Transverse colon (tissue), 4 donors: ENCODE results near the gene KRTAP4-6. TPM values are rescaled to one million over a fixed set of nuclear protein-coding genes. Genes with fewer than 3 reads are reported as not detected.

Experiments
- DNase-seq: peaks from one replicate; pipeline ENCODE4 v3.0.0-alpha.2; 2019
- H3K27ac ChIP-seq, 4 donors: fragments of 200-600 bp; sonication (generic); 2 replicates each; pipeline ENCODE4 v1.5.1; 2016 to 2018; ENCODE audit warnings: inconsistent platforms in 4 of 4
- H3K27me3 ChIP-seq: fragments of 200-600 bp; sonication (generic); 2 replicates; pipeline ENCODE4 v1.5.1; 2017; ENCODE audit warnings: inconsistent platforms
- H3K36me3 ChIP-seq, 4 donors: fragments of 200-600 bp; sonication (generic); 2 replicates each; pipeline ENCODE4 v1.5.1; 2017 to 2019; ENCODE audit warnings: inconsistent platforms in 4 of 4
- H3K4me1 ChIP-seq, 4 donors: fragments of 200-600 bp; sonication (generic); 2 replicates each; pipeline ENCODE4 v1.5.1; 2017 to 2020; ENCODE audit warnings: inconsistent platforms in 4 of 4
- H3K4me3 ChIP-seq, 4 donors: fragments of 200-600 bp; sonication (generic); 1 replicate in 1 of 4; 2 replicates in 3 of 4; pipeline versions ENCODE4 v1.5.1 to v1.6.1; 2017 to 2019; ENCODE audit warnings: inconsistent platforms in 4 of 4
- H3K9me3 ChIP-seq, 2 donors: fragments of 200-600 bp; sonication (generic); 2 replicates each; pipeline ENCODE4 v1.5.1; 2017 to 2019; ENCODE audit warnings: inconsistent platforms in 2 of 2
- CTCF ChIP-seq, 5 experiments: fragments of 200-600 bp in 3 of 5; fragments of 450-650 bp in 2 of 5; sonication (generic) in 3 of 5; IDR thresholded peaks; 1 replicate in 2 of 5; 2 replicates in 3 of 5; pipeline ENCODE4 v1.5.1; 2016 to 2017; ENCODE audit warnings: antibody characterized with exemption in 5 of 5, inconsistent platforms in 3 of 5, mild to moderate bottlenecking in 2 of 5, moderate library complexity in 1 of 5
- EP300 ChIP-seq: sonication (generic); formaldehyde crosslinking; IDR thresholded peaks from one replicate; pipeline ENCODE4 v1.6.1; 2017; ENCODE audit warnings: antibody characterized with exemption, low read depth
- POLR2A ChIP-seq: fragments of 450-650 bp; IDR thresholded peaks from one replicate; pipeline ENCODE4 v1.6.1; 2016; ENCODE audit warnings: antibody characterized with exemption, mild to moderate bottlenecking, moderate library complexity
- POLR2AphosphoS5 ChIP-seq, 3 donors: sonication (generic); formaldehyde crosslinking; IDR thresholded peaks; one replicate each; pipeline ENCODE4 v1.6.1; 2016; ENCODE audit warnings: antibody characterized with exemption in 3 of 3
- WGBS, 2 donors: methylation state at CpG; one replicate each; pipeline ENCODE4 v1.1.5; 2018; ENCODE audit warnings: low coverage in 1 of 2; 5-methylcytosine and 5-hydroxymethylcytosine counted together
- in situ Hi-C, 4 donors: fragments of 200-750 bp; cut with MboI; loops; one replicate each; pipeline versions ENCODE4 v1.15.0 to v1.15.1; 2017; ENCODE audit warnings: low sequenced_read_pairs in 3 of 4, low pct_ligation_motif_present in 1 of 4, low pct_unique_long_range_greater_than_20kb in 1 of 4
- intact Hi-C: fragments of 100-400 bp; cut with DNase I; formaldehyde crosslinking; loops from one replicate; pipeline ENCODE4 v1.15.1; 2023; ENCODE audit warnings: low total_unique reads
- total RNA-seq, 4 donors: library from RNA; depleted of rRNA; stranded (reverse); fragments of >200 nt; gene quantifications; one replicate each; pipeline ENCODE4 v1.1.0, GENCODE V29; 2016

Gene KRTAP4-6
- total RNA-seq, 4 donors from 2014 or later: not detected

GRCh38 chr17:41133880-41134735 is 6.2 kb downstream of the KRTAP4-6 start:
- intact Hi-C loops (no loop called here), in situ Hi-C loops (no loop called here)
- Histone ChIP-seq H3K4me3 (no peak overlapping the region), H3K36me3 (no peaks in the 10 kb centered on the region), H3K4me1 (no peaks in the 10 kb centered on the region), H3K27me3 (peaks cover 2% of the 10 kb centered on the region), H3K9me3 (no peaks in the 10 kb centered on the region), H3K27ac (no peak overlapping the region)
- no peak for DNase-seq
- no peak for TF ChIP-seq CTCF (IDR thresholded peaks at IDR 0.05)
- no peak for TF ChIP-seq POLR2A
- TF ChIP-seq POLR2AphosphoS5 (IDR thresholded peaks at IDR 0.05): no peak
- no peak for TF ChIP-seq EP300
- 62 to 65% methylated on average over 2 of the region's 2 CpGs for WGBS, 2 donors

- whole genome bisulfite sequencing, 2 donors: 0 to 78% methylated on average over 1 to 3 of the region's 3 CpGs
- Histone ChIP-seq H3K9me3 (no peaks in the 10 kb centered on the region), H3K27ac (no peak overlapping the region), H3K4me1 (no peaks in the 10 kb centered on the region), H3K4me3 (no peak overlapping the region), H3K27me3 (peaks cover 5% of the 10 kb centered on the region), H3K36me3 (no peaks in the 10 kb centered on the region)
- DNase-seq: no peak
- no peak for TF ChIP-seq POLR2AphosphoS5 (IDR thresholded peaks at IDR 0.05)
- TF ChIP-seq POLR2A: no peak
- TF ChIP-seq EP300: no peak
- in situ Hi-C loops: no loop called here
- intact Hi-C loops: no loop called here
These were observed 8.4 kb downstream of the KRTAP4-6 start for GRCh38 chr17:41131979-41132378.

- Histone ChIP-seq H3K4me3 (no peak overlapping the region), H3K4me1 (no peaks in the 10 kb centered on the region), H3K27me3 (peaks cover 12% of the 10 kb centered on the region), H3K36me3 (no peaks in the 10 kb centered on the region), H3K9me3 (no peaks in the 10 kb centered on the region), H3K27ac (no peak overlapping the region)
- DNase-seq: no peak
- TF ChIP-seq EP300 (no peak), CTCF (IDR thresholded peaks at IDR 0.05) (no peak), POLR2AphosphoS5 (IDR thresholded peaks at IDR 0.05) (no peak), POLR2A (no peak)
- in situ Hi-C loops (no loop called here), intact Hi-C loops (no loop called here)
- WGBS, 2 donors: 54 to 70% methylated on average over 1 of the region's 1 CpG
These were observed 13.0 kb downstream of the KRTAP4-6 start for GRCh38 chr17:41127371-41127770.

GRCh38 chr17:41126412-41126811 is 13.9 kb downstream of the KRTAP4-6 start:
- no peak for DNase-seq
- Histone ChIP-seq H3K27me3 (peaks cover 12% of the 10 kb centered on the region), H3K4me1 (no peaks in the 10 kb centered on the region), H3K9me3 (no peaks in the 10 kb centered on the region), H3K36me3 (no peaks in the 10 kb centered on the region), H3K4me3 (no peak overlapping the region), H3K27ac (no peak overlapping the region)
- WGBS, 2 donors: 76 to 79% methylated on average over 3 of the region's 3 CpGs
- in situ Hi-C loops (no loop called here), intact Hi-C loops (no loop called here)
- TF ChIP-seq POLR2A (no peak), CTCF (IDR thresholded peaks at IDR 0.05) (no peak), EP300 (no peak), POLR2AphosphoS5 (IDR thresholded peaks at IDR 0.05) (no peak)
